Mononuclear cell (primary cell): ENCODE measurements around the gene TPST1. TPM values are rescaled to one million over a fixed set of nuclear protein-coding genes. Genes with fewer than 3 reads are reported as not detected.
"Not testable (repeated sequence)": the region's sequence is repeated elsewhere in the genome, so short reads cannot be mapped to it uniquely, and the experiment has no call there.

Source experiments
- H3K27me3 ChIP-seq: 2 replicates; pipeline ENCODE4 v1.6.0; 2011; ENCODE audit warnings: low read length, control low read depth; ENCODE audit not compliant: insufficient read depth
- H3K4me1 ChIP-seq: 2 replicates; pipeline ENCODE4 v1.5.1; 2011; ENCODE audit warnings: mild to moderate bottlenecking, low read length, control low read depth; ENCODE audit not compliant: insufficient read depth
- H3K4me3 ChIP-seq: 2 replicates; pipeline ENCODE4 v1.5.1; 2011; ENCODE audit warnings: mild to moderate bottlenecking, low read length, moderate library complexity
- H3K9me3 ChIP-seq: 2 replicates; pipeline ENCODE4 v1.5.1; 2011; ENCODE audit warnings: low read depth, mild to moderate bottlenecking, control low read depth, low read length
- total RNA-seq: library from RNA; depleted of rRNA; stranded (reverse); fragments of >200 nt; gene quantifications from one replicate; pipeline ENCODE4 v1.2.3, GENCODE V29; 2012

Gene TPST1
- total RNA-seq, 1 donor, result 7.9 TPM

DNA sequence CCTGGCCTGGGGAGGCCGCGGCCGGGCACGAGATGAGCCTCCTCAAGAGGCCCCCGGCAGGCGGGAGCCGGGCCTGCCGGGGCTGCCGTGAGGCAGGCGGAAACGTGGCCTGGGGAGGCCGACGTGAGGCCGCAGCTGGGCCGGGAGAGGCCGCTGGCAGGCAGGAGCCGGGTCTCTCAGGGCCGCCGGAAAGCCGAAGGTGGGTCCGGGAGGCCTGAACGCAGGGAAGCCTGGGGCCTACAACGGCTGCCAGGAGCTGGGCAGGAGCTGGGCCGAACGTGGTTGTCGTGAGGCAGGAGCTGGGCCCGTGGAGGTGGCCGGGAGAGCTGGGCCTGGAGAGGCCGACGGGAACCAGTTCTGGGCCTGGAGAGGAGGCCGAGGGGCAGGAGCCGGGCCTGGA lies 171.9 kb downstream of the TPST1 start:
- Histone ChIP-seq H3K27me3 (no peaks in the 10 kb centered on the region), H3K9me3 (no peaks in the 10 kb centered on the region), H3K4me3 (no peak overlapping the region)

DNA sequence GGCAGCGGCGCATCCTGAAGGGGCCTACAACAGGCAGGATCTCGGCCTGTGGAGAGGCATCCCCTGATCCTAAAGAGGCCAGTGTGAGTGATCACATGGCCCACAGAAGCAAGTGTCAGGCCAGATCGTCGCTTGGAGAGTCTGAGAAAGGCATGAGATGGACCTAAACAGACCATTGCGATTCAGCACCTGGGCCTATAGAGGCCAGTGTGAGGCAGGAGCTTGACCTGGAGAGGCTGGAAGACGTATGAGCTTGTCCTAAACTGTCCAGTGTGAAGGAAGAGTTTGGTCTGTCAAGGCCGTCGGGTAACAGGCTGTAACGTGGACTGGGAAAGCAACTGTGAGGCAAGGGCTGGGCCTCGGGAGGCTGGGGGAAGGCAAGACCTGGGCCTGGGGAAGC lies 172.6 kb downstream of the TPST1 start:
- Histone ChIP-seq H3K27me3 (no peaks in the 10 kb centered on the region), H3K9me3 (no peaks in the 10 kb centered on the region), H3K4me3 (no peak overlapping the region), H3K4me1 (no peaks in the 10 kb centered on the region)

More for the DNA sequence above, 171.9 kb downstream of the TPST1 start:
- H3K4me1 ChIP-seq, result no peaks in the 10 kb centered on the region

DNA sequence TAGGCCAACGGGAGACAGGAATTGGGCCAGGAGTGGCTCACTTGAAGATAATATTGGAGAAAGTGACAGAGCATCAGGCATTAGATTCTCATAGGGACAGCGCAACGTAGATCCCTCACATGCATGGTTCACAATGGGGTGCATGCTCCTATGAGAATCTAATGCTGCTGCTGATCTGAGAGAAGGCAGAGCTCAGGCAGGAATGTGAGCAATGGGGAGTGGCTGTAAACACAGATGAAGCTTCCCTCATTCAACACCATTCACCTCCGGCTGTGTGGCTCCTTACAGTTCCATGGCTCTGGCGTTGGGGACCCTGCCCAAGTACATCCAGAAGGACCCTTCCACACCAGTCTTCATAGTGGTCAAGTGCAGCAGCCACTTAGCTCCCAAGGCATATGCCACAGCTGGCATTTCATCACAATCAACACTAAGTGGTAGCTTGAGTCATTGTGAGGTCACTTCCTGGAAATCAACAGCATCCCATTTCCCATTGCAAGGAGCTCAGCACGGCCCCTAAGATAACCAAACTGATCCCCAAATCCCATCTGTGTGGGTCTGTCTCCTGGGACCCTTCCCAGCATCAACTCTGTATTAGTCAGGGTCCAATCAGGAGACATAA lies 174.5 kb downstream of the TPST1 start:
- H3K9me3 ChIP-seq, result no peaks in the 10 kb centered on the region
- no peaks in the 10 kb centered on the region for H3K4me1 ChIP-seq
- H3K27me3 ChIP-seq, result no peaks in the 10 kb centered on the region
- no peak overlapping the region for H3K4me3 ChIP-seq

DNA sequence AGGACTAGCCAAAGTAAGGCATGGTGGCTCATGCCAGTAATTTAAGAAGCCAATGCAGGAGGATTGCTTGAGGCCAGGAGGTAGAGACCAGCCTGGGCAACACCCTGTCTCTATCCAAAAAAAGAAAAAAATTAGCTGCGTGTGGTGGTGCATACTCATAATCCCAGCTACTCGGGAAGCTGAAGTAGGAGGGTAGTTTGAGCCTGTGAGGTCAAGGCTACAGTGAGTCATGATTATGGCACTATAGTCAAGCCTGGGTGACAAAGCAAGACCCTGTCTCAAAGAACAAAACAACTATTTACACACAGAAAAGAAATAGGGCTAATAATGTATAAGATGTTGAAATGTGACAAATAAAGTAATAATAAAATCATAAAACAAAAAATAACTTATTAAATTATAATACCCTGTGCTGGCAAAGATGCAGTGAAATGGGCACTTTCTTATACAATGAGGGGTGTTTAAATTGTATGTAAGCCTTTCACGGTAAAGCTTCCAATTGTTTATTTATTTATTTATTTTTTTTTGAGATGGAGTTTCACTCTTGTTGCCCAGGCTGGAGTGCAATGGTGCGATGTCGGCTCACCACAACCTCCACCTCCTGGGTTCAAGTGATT lies 175.2 kb downstream of the TPST1 start:
- H3K4me1 ChIP-seq, result no peaks in the 10 kb centered on the region
- no peaks in the 10 kb centered on the region for H3K9me3 ChIP-seq
- H3K4me3 ChIP-seq, result no peak overlapping the region
- no peaks in the 10 kb centered on the region for H3K27me3 ChIP-seq

DNA sequence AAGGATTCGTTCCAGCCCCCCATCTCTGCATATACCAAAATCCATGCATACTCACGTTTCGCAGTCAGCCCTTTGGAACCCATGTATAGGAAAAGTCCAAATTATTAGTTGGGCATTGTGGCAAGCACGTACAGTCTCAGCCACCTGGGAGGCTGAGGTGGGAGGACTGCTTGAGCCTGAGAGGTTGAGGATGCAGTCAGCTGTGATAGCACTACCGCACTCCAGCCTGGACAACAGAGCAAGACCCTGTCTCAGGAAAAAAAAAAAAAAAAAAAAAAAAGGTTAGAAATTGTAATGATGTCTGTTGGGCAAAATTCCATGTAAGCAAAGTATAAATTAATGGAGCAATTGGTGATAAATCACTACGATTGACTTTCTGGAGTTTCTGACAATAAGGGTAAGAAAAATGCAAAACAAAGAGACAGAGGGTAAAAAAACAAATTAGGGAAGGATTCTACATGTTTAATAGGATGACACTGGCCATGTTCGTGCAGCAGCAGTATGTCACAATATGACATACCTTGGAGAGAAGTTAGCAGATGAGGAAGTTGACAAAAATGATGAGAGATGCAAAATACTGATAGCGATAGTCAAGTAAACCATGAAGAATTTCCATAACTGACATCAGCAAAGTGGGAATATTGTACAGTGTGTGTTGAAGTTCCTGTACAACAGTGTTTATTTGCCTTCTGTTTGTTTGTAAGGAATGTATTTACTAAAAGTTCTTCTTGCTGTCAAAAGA lies 177.2 kb downstream of the TPST1 start:
- not testable (repeated sequence) for H3K4me3 ChIP-seq, H3K27me3 ChIP-seq, H3K9me3 ChIP-seq, H3K4me1 ChIP-seq

DNA sequence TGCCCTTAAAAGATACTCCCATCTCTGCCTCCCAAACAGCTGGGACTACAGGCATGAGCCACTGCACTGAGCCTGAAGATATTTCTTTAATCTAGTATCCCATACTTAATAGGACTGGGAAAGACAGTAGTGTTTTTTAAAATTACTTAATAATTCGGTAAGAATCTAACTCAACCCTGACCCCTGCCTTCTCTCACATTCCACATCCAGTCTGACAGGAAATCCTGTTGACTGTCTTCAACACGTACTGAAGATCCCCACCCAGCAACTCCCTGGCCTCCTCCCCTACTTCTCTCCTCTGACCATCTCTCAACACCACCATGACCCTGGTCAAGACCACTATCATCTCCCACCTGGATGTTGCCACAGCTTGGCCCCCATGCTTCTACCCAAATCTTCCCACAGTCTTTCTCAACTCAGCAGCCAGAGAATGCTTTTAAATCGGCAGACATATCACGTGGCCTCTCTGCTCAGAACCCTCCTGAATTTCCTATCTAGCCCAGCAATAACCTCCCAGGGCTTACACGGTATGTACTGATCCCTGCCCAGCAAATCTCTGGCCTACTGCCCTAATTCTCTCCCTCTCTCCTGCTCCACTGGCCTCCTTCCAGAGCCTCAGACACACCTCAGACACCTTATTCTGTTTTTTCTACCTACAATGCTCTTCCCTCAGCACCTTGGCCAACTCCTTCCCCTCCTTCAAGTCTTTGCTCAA lies 180.2 kb downstream of the TPST1 start:
- H3K4me1 ChIP-seq, H3K27me3 ChIP-seq, H3K4me3 ChIP-seq, H3K9me3 ChIP-seq: not testable (repeated sequence)

DNA sequence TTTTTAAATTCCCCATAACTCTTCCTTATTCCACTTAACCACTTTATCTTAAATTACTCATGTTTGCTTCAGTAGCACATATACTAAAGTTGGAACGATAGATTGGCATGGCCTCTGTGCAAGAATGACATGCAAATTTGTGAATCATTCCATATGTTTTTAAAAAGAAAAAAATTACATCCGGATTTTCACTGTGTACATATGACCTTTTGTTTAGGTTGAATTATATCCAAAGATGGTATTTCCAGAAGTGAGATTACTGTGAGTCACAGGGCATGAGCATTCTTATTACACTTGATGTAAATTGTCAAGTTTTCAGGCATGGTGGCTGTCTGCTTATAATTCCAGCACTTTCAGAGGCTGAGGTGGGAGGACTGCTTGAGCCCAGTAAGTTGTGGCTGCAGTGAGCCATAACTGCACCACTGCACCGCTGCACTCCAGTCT lies 190.0 kb downstream of the TPST1 start:
- not testable (repeated sequence) for H3K4me1 ChIP-seq, H3K4me3 ChIP-seq, H3K9me3 ChIP-seq, H3K27me3 ChIP-seq

DNA sequence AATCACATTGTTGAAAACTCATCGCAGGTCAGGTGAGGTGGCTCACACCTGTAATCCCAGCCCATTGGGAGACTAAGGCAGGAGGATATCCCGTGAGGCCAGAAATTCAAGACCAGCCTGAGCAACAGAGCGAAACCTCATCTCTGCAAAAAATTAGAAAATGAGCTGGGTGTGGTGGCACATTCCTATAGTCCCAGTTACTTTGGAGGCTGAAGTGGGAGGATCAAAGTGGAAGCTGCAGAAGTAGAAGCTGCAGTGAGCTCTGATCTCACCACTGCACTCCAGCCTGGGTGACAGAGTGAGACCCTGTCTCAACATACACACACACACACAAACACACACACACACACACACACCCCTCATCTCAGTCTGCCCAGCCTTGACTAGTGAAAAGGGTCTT lies 190.9 kb downstream of the TPST1 start:
- not testable (repeated sequence) for H3K9me3 ChIP-seq, H3K4me3 ChIP-seq, H3K27me3 ChIP-seq, H3K4me1 ChIP-seq

DNA sequence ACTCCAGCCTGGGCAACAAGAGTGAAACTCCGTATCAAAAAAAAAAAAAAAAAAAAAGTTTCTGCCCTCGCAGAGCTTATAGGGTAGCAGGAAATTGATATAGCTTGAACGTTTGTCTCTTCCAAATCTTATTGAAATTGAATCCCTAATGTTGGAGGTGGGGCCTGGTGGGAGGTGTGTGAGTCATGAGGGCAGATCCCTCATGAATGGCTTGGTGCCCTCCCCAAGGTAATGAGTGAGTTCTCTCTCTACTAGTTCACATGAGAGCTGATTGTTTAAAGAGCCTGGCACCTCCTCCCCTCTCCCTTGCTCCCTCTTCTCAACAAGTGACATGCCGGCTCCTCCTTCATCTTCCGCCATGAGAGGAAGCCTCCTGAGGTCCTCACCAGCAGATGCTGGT lies 193.7 kb downstream of the TPST1 start:
- H3K27me3 ChIP-seq, H3K4me3 ChIP-seq, H3K9me3 ChIP-seq, H3K4me1 ChIP-seq: not testable (repeated sequence)

DNA sequence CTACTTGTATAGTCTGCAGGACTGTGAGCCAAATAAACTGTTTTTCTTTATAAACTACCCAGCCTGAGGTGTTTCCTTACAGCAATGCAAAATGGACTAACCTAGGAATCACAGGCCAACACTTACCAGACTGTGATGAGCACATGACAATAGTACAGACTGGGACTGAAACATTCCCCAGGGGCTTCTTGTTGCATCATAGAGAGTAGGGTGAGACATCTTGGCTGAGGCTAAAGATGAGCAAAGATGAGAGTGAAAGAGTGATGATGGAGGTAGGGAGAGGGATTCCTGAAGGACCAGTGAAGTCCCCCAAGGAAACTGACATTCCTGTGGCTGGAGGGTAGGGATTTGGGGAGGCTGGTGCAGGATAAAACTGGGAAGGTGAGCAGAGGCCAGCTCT lies 194.4 kb downstream of the TPST1 start:
- no peaks in the 10 kb centered on the region for H3K27me3 ChIP-seq
- H3K9me3 ChIP-seq, result no peaks in the 10 kb centered on the region
- H3K4me1 ChIP-seq, result no peaks in the 10 kb centered on the region
- H3K4me3 ChIP-seq, result no peak overlapping the region

DNA sequence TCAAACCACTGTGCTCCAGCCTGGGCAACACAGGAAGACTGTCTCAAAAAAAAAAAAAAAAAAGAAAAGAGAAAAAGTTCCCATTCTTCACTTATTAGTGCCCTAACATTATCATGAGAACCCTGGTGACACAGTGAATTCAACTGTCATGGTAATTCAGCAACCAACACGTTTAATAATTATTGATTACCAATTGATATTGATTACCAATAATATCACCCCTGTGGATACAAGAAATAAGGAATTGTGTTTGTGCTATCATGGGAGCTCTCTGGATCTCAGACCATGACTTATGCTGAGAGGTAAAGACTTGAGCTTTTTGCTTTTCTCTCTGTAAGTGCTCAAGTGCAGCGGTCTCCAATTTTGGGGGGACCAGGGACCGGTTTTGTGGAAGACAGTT lies 195.3 kb downstream of the TPST1 start:
- no peaks in the 10 kb centered on the region for H3K27me3 ChIP-seq
- no peaks in the 10 kb centered on the region for H3K4me1 ChIP-seq
- no peaks in the 10 kb centered on the region for H3K9me3 ChIP-seq
- no peak overlapping the region for H3K4me3 ChIP-seq

DNA sequence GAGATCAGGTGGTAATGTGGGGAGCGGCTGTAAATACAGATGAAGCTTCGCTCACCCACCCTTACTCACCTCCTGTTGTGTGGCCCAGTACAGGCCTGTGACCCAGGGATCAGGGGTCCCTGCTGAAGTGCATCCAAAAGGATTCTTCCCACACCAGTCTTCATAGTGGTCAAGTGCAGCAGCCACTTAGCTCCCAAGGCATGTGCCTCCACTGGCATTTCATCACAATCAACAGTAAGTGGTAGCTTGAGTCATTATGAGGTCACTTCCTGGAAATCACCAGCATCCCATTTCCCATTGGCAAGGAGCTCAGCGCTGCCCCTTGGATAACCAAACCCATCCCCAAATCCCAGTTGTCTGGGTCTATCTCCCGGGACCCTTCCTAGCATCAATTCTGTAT lies 196.0 kb downstream of the TPST1 start:
- not testable (repeated sequence) for H3K9me3 ChIP-seq, H3K4me3 ChIP-seq, H3K4me1 ChIP-seq, H3K27me3 ChIP-seq

DNA sequence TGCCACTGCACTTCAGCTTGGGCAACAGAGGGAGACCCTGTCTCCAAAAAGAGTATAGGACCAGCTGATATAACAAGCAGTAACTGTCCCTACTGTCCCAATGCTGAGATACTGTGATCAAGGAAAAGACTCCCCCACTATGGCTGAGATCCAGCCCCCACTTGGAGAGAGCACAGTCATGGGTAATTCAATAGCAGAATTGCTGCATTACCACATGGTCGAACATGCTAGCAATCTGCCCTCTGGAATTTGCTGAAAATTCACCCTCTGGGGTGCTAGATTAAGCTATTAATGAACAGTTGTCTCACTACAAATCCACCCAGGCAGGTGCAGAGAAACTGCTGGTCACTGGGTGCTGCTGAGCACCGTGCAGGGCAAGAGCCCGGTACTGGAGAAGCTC lies 196.8 kb downstream of the TPST1 start:
- H3K4me3 ChIP-seq, H3K4me1 ChIP-seq, H3K9me3 ChIP-seq, H3K27me3 ChIP-seq: not testable (repeated sequence)

DNA sequence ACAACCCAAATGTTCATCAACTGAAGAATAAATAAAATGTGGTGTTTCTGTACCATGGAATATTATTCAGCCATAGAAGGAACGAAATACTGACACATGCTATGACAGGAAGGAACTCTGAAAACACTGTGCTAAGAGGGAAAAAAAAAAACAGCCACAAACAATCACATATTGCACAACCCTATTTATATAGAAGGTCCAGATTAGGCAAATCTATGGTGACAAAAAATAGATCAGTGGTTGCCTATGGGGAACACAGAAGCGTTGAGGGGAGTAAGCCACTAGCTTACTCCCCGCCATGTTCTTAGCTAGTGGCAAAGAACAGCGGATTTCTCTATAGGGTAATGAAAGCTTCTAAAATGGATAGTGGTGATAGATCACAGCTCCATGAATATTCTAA lies 198.4 kb downstream of the TPST1 start:
- Histone ChIP-seq H3K4me1 (no peaks in the 10 kb centered on the region), H3K27me3 (no peaks in the 10 kb centered on the region), H3K4me3 (no peak overlapping the region), H3K9me3 (no peaks in the 10 kb centered on the region)

DNA sequence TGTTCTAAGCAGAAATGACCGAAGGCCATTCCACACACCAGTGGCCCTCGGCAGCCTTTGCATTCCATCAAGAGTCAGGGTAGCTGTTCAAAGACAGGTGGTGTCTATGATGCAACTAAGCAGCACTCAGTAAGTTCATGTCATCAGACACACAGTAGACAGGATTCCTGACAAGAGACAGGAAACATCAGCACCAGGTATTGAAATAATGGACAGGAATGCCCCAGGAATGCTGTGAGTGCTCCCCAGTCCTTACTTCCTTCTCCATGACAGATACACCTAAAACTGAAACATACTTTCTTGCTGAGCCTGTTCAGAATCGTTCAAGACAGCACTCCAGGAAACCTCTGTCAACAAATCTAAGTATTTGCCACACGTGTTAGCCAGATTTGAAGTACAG lies 204.4 kb downstream of the TPST1 start:
- Histone ChIP-seq H3K4me3 (no peak overlapping the region), H3K27me3 (no peaks in the 10 kb centered on the region), H3K9me3 (no peaks in the 10 kb centered on the region), H3K4me1 (peaks cover 15% of the 10 kb centered on the region)
